Measurements from ENCODE around the gene NCMAP. TPM values are rescaled to one million over a fixed set of nuclear protein-coding genes. Genes with fewer than 3 reads are reported as not detected.

The NCMAP gene
- total RNA-seq, 6 experiments from 2014 or later, result not detected

DNA sequence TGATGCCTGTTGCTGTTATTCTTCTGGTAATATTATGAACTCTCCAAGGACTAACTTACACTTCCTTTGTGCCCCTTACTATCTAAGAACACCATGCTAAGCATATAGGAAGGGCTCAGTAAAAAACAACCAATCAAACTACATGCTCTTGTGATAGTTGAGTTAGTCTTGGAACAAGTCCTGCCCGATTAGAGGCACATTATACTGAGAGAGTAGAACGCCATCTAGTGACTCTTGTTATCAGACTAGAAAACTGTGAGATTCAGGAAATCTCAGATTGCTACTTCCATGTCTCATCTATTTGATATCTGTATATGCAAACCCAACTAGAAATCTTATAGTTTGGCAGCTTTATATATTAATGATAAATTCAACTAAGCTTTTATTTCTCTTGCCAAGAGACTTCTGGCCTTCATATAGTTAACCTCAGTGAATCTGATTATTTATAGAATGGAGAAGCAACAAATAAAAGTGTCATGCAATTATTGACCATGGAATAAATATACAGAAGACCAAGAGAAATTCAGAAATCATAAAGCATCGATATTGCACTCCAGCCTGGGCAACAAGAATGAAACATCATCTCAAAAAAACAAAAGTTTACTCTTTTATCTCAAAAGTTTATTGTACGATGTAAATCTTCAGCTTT, 79.4 kb downstream of the NCMAP start:
- H3K27ac Mint-ChIP-seq, result no peak overlapping the region
- TF ChIP-seq, protein P1, sequence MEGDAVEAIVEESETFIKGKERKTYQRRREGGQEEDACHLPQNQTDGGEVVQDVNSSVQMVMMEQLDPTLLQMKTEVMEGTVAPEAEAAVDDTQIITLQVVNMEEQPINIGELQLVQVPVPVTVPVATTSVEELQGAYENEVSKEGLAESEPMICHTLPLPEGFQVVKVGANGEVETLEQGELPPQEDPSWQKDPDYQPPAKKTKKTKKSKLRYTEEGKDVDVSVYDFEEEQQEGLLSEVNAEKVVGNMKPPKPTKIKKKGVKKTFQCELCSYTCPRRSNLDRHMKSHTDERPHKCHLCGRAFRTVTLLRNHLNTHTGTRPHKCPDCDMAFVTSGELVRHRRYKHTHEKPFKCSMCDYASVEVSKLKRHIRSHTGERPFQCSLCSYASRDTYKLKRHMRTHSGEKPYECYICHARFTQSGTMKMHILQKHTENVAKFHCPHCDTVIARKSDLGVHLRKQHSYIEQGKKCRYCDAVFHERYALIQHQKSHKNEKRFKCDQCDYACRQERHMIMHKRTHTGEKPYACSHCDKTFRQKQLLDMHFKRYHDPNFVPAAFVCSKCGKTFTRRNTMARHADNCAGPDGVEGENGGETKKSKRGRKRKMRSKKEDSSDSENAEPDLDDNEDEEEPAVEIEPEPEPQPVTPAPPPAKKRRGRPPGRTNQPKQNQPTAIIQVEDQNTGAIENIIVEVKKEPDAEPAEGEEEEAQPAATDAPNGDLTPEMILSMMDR (IDR thresholded peaks at IDR 0.05), result peak; percentile 80
- peaks cover 14% of the 10 kb centered on the region for H3K27me3 Mint-ChIP-seq (ENCODE audit: insufficient read depth)
- no peaks in the 10 kb centered on the region for H3K36me3 Mint-ChIP-seq (ENCODE audit: low read depth)
- peaks cover 11% of the 10 kb centered on the region for H3K4me1 Mint-ChIP-seq (ENCODE audit: low read depth)
- no peak overlapping the region for H3K4me3 Mint-ChIP-seq
- H3K9me3 Mint-ChIP-seq, result no peaks in the 10 kb centered on the region
- DNase-seq, result peak; percentile 78

DNA sequence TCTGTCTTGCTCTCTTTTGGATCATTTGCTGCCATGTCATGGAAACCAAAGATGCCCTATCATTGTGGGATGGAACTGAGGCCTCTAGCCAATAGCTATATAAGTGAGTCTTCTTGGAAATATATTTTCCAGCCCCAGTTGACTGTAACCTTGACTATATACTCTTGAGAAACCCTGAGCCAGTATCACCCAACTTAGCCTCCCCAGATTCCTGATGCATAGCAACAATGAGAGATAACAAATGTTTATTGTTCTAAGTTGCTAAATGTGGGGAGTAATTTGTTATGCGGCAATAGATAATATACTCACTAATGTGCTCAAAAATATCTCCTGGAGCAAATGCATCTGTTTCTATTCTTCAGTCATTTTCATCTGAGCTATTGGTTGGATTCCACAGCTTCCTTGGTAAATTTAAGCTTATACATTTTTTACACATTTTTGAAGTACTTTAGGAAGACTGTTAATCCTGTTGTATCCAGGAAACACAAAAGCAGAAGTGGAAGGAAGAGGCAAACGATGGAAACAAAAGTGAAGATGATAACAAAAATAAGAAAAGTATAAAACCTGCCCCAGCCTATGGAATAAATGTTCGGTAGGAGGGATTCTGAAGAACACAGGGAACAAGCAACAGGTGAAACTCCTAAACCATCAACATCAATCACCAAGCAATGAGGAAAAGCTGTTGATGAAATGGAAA, 80.9 kb downstream of the NCMAP start:
- TF ChIP-seq, protein P1 (IDR thresholded peaks at IDR 0.05), result no peak
- Mint-ChIP-seq H3K4me3 (no peak overlapping the region), H3K9me3 (no peaks in the 10 kb centered on the region), H3K4me1 (ENCODE audit: low read depth) (peaks cover 19% of the 10 kb centered on the region), H3K27me3 (ENCODE audit: insufficient read depth) (peaks cover 10% of the 10 kb centered on the region), H3K27ac (no peak overlapping the region), H3K36me3 (ENCODE audit: low read depth) (no peaks in the 10 kb centered on the region)
- DNase-seq, result no peak

DNA sequence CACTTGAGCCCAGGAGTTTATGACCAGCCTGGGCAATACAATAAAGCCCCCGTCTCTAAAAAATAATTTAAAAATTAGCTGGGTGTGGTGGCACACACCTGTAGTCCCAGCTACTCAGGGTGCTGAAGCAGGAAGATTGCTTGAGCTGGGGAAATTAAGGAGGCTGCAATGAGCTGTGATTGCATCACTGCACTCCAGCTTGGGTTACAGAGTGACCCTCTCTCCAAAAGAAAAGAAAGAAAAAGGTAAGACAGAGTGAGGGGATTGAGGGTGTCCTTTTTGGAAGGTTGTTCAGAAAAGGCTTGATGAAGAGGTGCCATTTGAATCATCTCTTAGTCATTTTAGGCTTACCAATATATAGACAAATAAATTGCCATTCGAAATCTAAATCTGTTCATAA, 83.2 kb downstream of the NCMAP start:
- no peak for DNase-seq
- Mint-ChIP-seq H3K4me3 (no peak overlapping the region), H3K27ac (no peak overlapping the region; the same call in 1 of the 2 replicates), H3K36me3 (ENCODE audit: low read depth) (peaks cover 3% of the 10 kb centered on the region), H3K4me1 (ENCODE audit: low read depth) (peaks cover 22% of the 10 kb centered on the region), H3K27me3 (ENCODE audit: insufficient read depth) (peaks cover 5% of the 10 kb centered on the region; the same call in 1 of the 2 replicates), H3K9me3 (no peaks in the 10 kb centered on the region)
- TF ChIP-seq, protein P1 (IDR thresholded peaks at IDR 0.05), result no peak

DNA sequence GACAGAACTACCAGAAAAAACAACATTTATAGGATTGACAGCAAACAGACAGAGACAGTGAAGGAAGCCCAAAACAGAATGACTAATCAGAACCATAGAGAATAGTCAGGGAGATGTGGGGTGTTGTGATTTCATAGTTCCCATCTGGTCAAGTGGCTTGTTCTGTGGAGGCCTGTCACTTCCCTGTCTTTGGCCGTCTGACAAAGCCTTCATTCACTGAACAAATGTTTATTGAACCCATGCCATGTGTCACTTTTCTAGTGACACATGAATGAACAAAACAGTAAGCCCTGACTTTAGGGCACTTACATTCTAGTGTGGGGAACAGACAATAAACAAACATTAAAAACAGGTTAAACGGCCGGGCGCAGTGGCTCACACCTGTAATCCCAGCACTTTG, 84.0 kb downstream of the NCMAP start:
- peaks cover 29% of the 10 kb centered on the region for H3K4me1 Mint-ChIP-seq (ENCODE audit: low read depth)
- no peak overlapping the region for H3K4me3 Mint-ChIP-seq
- H3K27me3 Mint-ChIP-seq (ENCODE audit: insufficient read depth), result peaks cover 5% of the 10 kb centered on the region; the same call in 1 of the 2 replicates
- no peak overlapping the region for H3K27ac Mint-ChIP-seq
- peaks cover 11% of the 10 kb centered on the region for H3K36me3 Mint-ChIP-seq (ENCODE audit: low read depth)
- no peak for DNase-seq
- H3K9me3 Mint-ChIP-seq, result no peaks in the 10 kb centered on the region
- TF ChIP-seq, protein P1 (IDR thresholded peaks at IDR 0.05), result no peak

DNA sequence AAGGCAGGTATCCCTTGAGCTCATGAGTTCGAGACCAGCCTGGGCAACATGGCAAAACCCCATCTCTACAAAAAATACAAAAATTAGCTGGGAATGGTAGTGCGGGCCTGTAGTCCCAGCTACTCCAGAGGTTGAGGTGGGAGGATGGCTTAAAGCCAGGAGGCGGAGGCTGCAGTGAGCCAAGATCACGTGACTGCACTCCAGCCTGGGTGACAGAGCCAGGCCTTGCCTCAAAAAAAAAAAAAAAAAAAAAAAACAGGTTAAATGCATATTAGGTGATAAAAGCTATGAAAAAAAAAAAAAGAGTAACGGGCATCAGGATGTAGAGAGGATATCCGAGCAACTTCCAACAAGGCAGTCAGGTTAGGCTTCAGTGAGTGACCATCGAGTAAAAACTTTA, 84.4 kb downstream of the NCMAP start:
- Mint-ChIP-seq H3K4me1 (ENCODE audit: low read depth) (peaks cover 29% of the 10 kb centered on the region), H3K9me3 (no peaks in the 10 kb centered on the region), H3K36me3 (ENCODE audit: low read depth) (peaks cover 15% of the 10 kb centered on the region), H3K4me3 (no peak overlapping the region; the same call in 1 of the 2 replicates), H3K27me3 (ENCODE audit: insufficient read depth) (peaks cover 5% of the 10 kb centered on the region; the same call in 1 of the 2 replicates), H3K27ac (no peak overlapping the region; the same call in 1 of the 2 replicates)
- TF ChIP-seq, protein P1 (IDR thresholded peaks at IDR 0.05), result no peak
- DNase-seq, result no peak
